Activated CD4-positive, alpha-beta T cell treated with anti-CD3 and anti-CD28 coated beads for 36 hours (primary cell): ENCODE data around the gene CST6. TPM values are rescaled to one million over a fixed set of nuclear protein-coding genes. Genes with fewer than 3 reads are reported as not detected.
"Not testable (repeated sequence)": the region's sequence is repeated elsewhere in the genome, so short reads cannot be mapped to it uniquely, and the experiment has no call there.

Source experiments
- ATAC-seq: fragments of 200-7000 bp; cut with Tn5 transposase; one replicate; pipeline ENCODE4 v1.10.0; 2021; ENCODE audit warnings: mild to moderate bottlenecking, moderate library complexity
- CTCF ChIA-PET: fragments of 350-600 bp; sonication (Branson Sonifier 250); formaldehyde crosslinking; loops from one replicate; lab custom pipeline; 2021; ENCODE audit warnings: antibody characterized with exemption; lab: Charles Lee
- POLR2A ChIA-PET: fragments of 350-600 bp; sonication (Branson Sonifier 250); formaldehyde crosslinking; loops from one replicate; lab custom pipeline; 2021; ENCODE audit warnings: antibody characterized with exemption, inconsistent platforms; lab: Charles Lee
- DNase-seq: peaks from one replicate; pipeline ENCODE4 v3.0.0-alpha.2; 2020
- H3K27ac Mint-ChIP-seq: one replicate; pipeline ENCODE4 v1.8.0; 2021; ENCODE audit warnings: mixed read lengths
- H3K27me3 Mint-ChIP-seq: one replicate; pipeline ENCODE4 v1.8.0; 2021; ENCODE audit warnings: mixed read lengths
- H3K36me3 Mint-ChIP-seq: one replicate; pipeline ENCODE4 v1.8.0; 2021; ENCODE audit warnings: low read depth, mixed read lengths
- H3K4me1 Mint-ChIP-seq: one replicate; pipeline ENCODE4 v1.8.0; 2021; ENCODE audit warnings: mixed read lengths
- H3K4me3 Mint-ChIP-seq: one replicate; pipeline ENCODE4 v1.8.0; 2021; ENCODE audit warnings: mild to moderate bottlenecking, moderate library complexity, mixed read lengths
- H3K9me3 Mint-ChIP-seq: one replicate; pipeline ENCODE4 v1.8.0; 2021; ENCODE audit warnings: low read depth, mixed read lengths
- intact Hi-C, 2 experiments: fragments of 100-400 bp; cut with DNase I in 1 of 2; cut with micrococcal nuclease in 1 of 2; formaldehyde crosslinking; loops; one replicate each; pipeline versions ENCODE4 v1.14.2 to v1.15.1; 2022 to 2024; cut with DNase I, micrococcal nuclease
- total RNA-seq, 2 experiments: library from RNA; stranded (reverse); gene quantifications; one replicate each; pipeline ENCODE4 v1.2.3, GENCODE V29; 2021

CST6 gene
- total RNA-seq, 2 experiments from 2014 or later: not detected

GRCh38 chr11:66017321-66017720 is 5.5 kb downstream of the CST6 start:
- ChIA-PET CTCF (interaction anchor here (0.7 to 1.2 kb wide), 2 partner anchors 31 to 50 kb away, joined by 3 read pairs; no protein-coding TSS in a partner anchor), POLR2A (no interaction called here)
- intact Hi-C loops: no loop called here
- Mint-ChIP-seq H3K4me1 (peaks cover 10% of the 10 kb centered on the region), H3K27ac (no peak overlapping the region), H3K4me3 (no peak overlapping the region), H3K27me3 (peaks cover 15% of the 10 kb centered on the region), H3K9me3 (no peaks in the 10 kb centered on the region), H3K36me3 (no peaks in the 10 kb centered on the region)
- DNase-seq (no peak), ATAC-seq (no peak)

- ATAC-seq: no peak
- no peak for DNase-seq
- ChIA-PET CTCF (interaction anchor here (0.9 to 1.2 kb wide), 3 partner anchors 8 to 135 kb away, joined by 3 to 4 read pairs (median 3); no protein-coding TSS in a partner anchor), POLR2A (no interaction called here)
- peaks cover 7% of the 10 kb centered on the region for H3K27me3 Mint-ChIP-seq
- intact Hi-C loops: no loop called here
- H3K4me3 Mint-ChIP-seq: no peak overlapping the region
- H3K9me3 Mint-ChIP-seq: no peaks in the 10 kb centered on the region
- H3K27ac Mint-ChIP-seq: no peak overlapping the region
- H3K4me1 Mint-ChIP-seq: peaks cover 13% of the 10 kb centered on the region
- H3K36me3 Mint-ChIP-seq: no peaks in the 10 kb centered on the region
These were observed 8.4 kb downstream of the CST6 start for GRCh38 chr11:66020212-66020611.

GRCh38 chr11:66020618-66021357 is 9.0 kb downstream of the CST6 start:
- Mint-ChIP-seq H3K27me3 (peaks cover 7% of the 10 kb centered on the region), H3K4me1 (peaks cover 13% of the 10 kb centered on the region), H3K36me3 (no peaks in the 10 kb centered on the region), H3K27ac (no peak overlapping the region), H3K4me3 (no peak overlapping the region), H3K9me3 (no peaks in the 10 kb centered on the region)
- intact Hi-C loops: no loop called here
- CTCF ChIA-PET: interaction anchor here (0.6 kb wide), 1 partner anchor 222 kb away, joined by 4 read pairs; no protein-coding TSS in a partner anchor
- ATAC-seq: peak; percentile 43
- DNase-seq: peak; percentile 43
- POLR2A ChIA-PET: no interaction called here

- ATAC-seq (peak; percentile 94), DNase-seq (peak; percentile 89)
- Mint-ChIP-seq H3K4me1 (peaks cover 8% of the 10 kb centered on the region), H3K9me3 (no peaks in the 10 kb centered on the region), H3K27me3 (peaks cover 7% of the 10 kb centered on the region), H3K27ac (no peak overlapping the region), H3K36me3 (no peaks in the 10 kb centered on the region), H3K4me3 (no peak overlapping the region)
- ChIA-PET POLR2A (interaction anchor here (1.1 kb wide), 1 partner anchor 18 kb away, joined by 3 read pairs; no protein-coding TSS in a partner anchor), CTCF (interaction anchor here (0.5 to 1.9 kb wide), 32 partner anchors 9 to 770 kb away, joined by 3 to 29 read pairs (median 4); partner anchors contain the start of genes CST6, MUS81 and SF3B2)
- intact Hi-C loops: loop anchor here in 1 of 2 experiments (1.0 to 2.0 kb wide), 3 partner anchors 20 to 138 kb away; partner anchors contain the start of genes BANF1, EIF1AD and FIBP
These were observed 10.8 kb downstream of the CST6 start for GRCh38 chr11:66022401-66023185.

- DNase-seq, H3K27ac Mint-ChIP-seq, H3K4me3 Mint-ChIP-seq, H3K9me3 Mint-ChIP-seq, ATAC-seq, H3K36me3 Mint-ChIP-seq, H3K4me1 Mint-ChIP-seq, H3K27me3 Mint-ChIP-seq, POLR2A ChIA-PET: not testable (repeated sequence)
- CTCF ChIA-PET: interaction anchor here (0.7 to 1.9 kb wide), 13 partner anchors 9 to 253 kb away, joined by 3 to 29 read pairs (median 5); partner anchors contain the start of genes CST6, MUS81 and SF3B2
- intact Hi-C loops: loop anchor here in 1 of 2 experiments (2.0 kb wide), 1 partner anchor 20 kb away; the partner anchor contains the start of genes BANF1 and EIF1AD
These were observed 11.3 kb downstream of the CST6 start for GRCh38 chr11:66023186-66023440.

GRCh38 chr11:66026017-66026529 is 14.3 kb downstream of the CST6 start, which contains the start of gene CATSPER1:
Gene CATSPER1, minus strand, starts transcription at chr11:66026479. Its CDS starts 100 bp downstream, at chr11:66026379.
- CTCF ChIA-PET: interaction anchor here (0.6 to 1.0 kb wide), 7 partner anchors 10 to 1774 kb away, joined by 3 to 5 read pairs (median 3); no protein-coding TSS in a partner anchor

GRCh38 chr11:66032957-66033735 is 21.3 kb downstream of the CST6 start:
- no peaks in the 10 kb centered on the region for H3K9me3 Mint-ChIP-seq
- POLR2A ChIA-PET: no interaction called here
- no peak overlapping the region for H3K4me3 Mint-ChIP-seq
- CTCF ChIA-PET: interaction anchor here (2.4 kb wide), 1 partner anchor 10 kb away, joined by 11 read pairs; no protein-coding TSS in a partner anchor
- H3K27me3 Mint-ChIP-seq: peaks cover 4% of the 10 kb centered on the region
- intact Hi-C loops: no loop called here
- DNase-seq (no peak), ATAC-seq (no peak)
- H3K27ac Mint-ChIP-seq: no peak overlapping the region
- H3K36me3 Mint-ChIP-seq: no peaks in the 10 kb centered on the region
- H3K4me1 Mint-ChIP-seq: no peaks in the 10 kb centered on the region

More at GRCh38 chr11:66026017-66026529, 14.3 kb downstream of the CST6 start, which contains the start of gene CATSPER1:
- POLR2A ChIA-PET: no interaction called here
- H3K27ac Mint-ChIP-seq: no peak within 1 kb of the TSS
- H3K27me3 Mint-ChIP-seq: peaks cover 7% of the 10 kb centered on the region
- H3K9me3 Mint-ChIP-seq: no peaks in the 10 kb centered on the region
- no peak for ATAC-seq
- no peaks in the 10 kb centered on the region for H3K36me3 Mint-ChIP-seq
- H3K4me1 Mint-ChIP-seq: peaks cover 5% of the 10 kb centered on the region
- no peak within 1 kb of the TSS for H3K4me3 Mint-ChIP-seq
- intact Hi-C loops: no loop called here
- DNase-seq: no peak

- no peaks in the 10 kb centered on the region for H3K9me3 Mint-ChIP-seq
These were observed 24.0 kb downstream of the CST6 start for GRCh38 chr11:66035653-66036333.

GRCh38 chr11:66036334-66036710 is 24.5 kb downstream of the CST6 start:
- ChIA-PET POLR2A (no interaction called here), CTCF (interaction anchor here (1.1 to 3.7 kb wide), 3 partner anchors 10 to 148 kb away, joined by 3 to 19 read pairs (median 6); partner anchors contain the start of gene FIBP)
- no peak overlapping the region for H3K4me3 Mint-ChIP-seq
- no peaks in the 10 kb centered on the region for H3K9me3 Mint-ChIP-seq
- no peak for DNase-seq
- H3K36me3 Mint-ChIP-seq: no peaks in the 10 kb centered on the region
- intact Hi-C loops: no loop called here
- no peaks in the 10 kb centered on the region for H3K4me1 Mint-ChIP-seq
- no peak overlapping the region for H3K27ac Mint-ChIP-seq
- ATAC-seq: no peak
- peaks cover 4% of the 10 kb centered on the region for H3K27me3 Mint-ChIP-seq

More at GRCh38 chr11:66035653-66036333, 24.0 kb downstream of the CST6 start:
- peaks cover 4% of the 10 kb centered on the region for H3K27me3 Mint-ChIP-seq
- intact Hi-C loops: no loop called here
- no peaks in the 10 kb centered on the region for H3K4me1 Mint-ChIP-seq
- H3K36me3 Mint-ChIP-seq: no peaks in the 10 kb centered on the region
- CTCF ChIA-PET: interaction anchor here (0.6 to 3.7 kb wide), 4 partner anchors 10 to 771 kb away, joined by 3 to 19 read pairs (median 5); partner anchors contain the start of gene FIBP
- no peak overlapping the region for H3K27ac Mint-ChIP-seq
- POLR2A ChIA-PET: no interaction called here
- no peak for DNase-seq
- ATAC-seq: no peak
- no peak overlapping the region for H3K4me3 Mint-ChIP-seq

GRCh38 chr11:66037327-66037726 is 25.5 kb downstream of the CST6 start:
- H3K4me1 Mint-ChIP-seq: no peaks in the 10 kb centered on the region
- H3K27ac Mint-ChIP-seq: no peak overlapping the region
- DNase-seq (no peak), ATAC-seq (no peak)
- no peak overlapping the region for H3K4me3 Mint-ChIP-seq
- intact Hi-C loops: no loop called here
- peaks cover 4% of the 10 kb centered on the region for H3K27me3 Mint-ChIP-seq
- no peaks in the 10 kb centered on the region for H3K9me3 Mint-ChIP-seq
- ChIA-PET CTCF (interaction anchor here (1.2 to 3.7 kb wide), 2 partner anchors 9 to 27 kb away, joined by 4 to 19 read pairs; no protein-coding TSS in a partner anchor), POLR2A (interaction anchor here (0.7 kb wide), 1 partner anchor 8 kb away, joined by 3 read pairs; no protein-coding TSS in a partner anchor)
- no peaks in the 10 kb centered on the region for H3K36me3 Mint-ChIP-seq
